ENCODE measurements around the gene GSX1. TPM values are rescaled to one million over a fixed set of nuclear protein-coding genes. Genes with fewer than 3 reads are reported as not detected.

The GSX1 gene
- total RNA-seq, 2 donors from 2014 or later = not detected

DNA sequence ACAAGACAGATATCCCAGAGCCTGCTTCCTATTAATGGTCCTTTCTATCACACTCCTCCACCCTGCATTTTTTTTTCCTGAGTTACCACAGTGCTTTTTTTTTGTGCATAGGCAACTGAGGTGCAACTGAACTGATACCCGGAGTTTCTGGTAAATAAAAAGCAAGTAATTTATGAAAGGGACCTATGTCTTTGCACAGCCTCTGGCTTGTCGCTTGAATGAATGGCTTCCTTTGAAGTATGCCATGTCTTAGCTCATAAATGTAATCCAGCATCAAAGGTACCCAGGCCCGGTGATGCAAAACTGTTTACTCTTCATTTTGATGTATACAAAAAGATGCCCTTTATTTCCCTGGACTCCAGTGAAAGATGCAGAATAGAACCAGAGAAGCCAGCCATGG is 31.8 kb downstream of the GSX1 start:
- ATAC-seq = no peak
- intact Hi-C loops (cut with DNase I, micrococcal nuclease) = loop anchor here in 1 of 2 donors (10.0 kb wide), 1 partner anchor 459 kb away; no protein-coding TSS in a partner anchor
- DNase-seq = no peak

- intact Hi-C loops (cut with DNase I, micrococcal nuclease) = loop anchor here (5.0 to 10.0 kb wide), 4 partner anchors 157 to 460 kb away; no protein-coding TSS in a partner anchor
- ATAC-seq = no peak
- DNase-seq = no peak
These were observed 32.8 kb downstream of the GSX1 start for GRCh38 chr13:27825072-27825471.

- ATAC-seq (peak; percentile 85), DNase-seq (peak; percentile 73 to 84)
- intact Hi-C loops (cut with DNase I, micrococcal nuclease) = loop anchor here (2.0 to 10.0 kb wide), 5 partner anchors 156 to 462 kb away; no protein-coding TSS in a partner anchor
These were observed 34.4 kb downstream of the GSX1 start for GRCh38 chr13:27826379-27827353.

DNA sequence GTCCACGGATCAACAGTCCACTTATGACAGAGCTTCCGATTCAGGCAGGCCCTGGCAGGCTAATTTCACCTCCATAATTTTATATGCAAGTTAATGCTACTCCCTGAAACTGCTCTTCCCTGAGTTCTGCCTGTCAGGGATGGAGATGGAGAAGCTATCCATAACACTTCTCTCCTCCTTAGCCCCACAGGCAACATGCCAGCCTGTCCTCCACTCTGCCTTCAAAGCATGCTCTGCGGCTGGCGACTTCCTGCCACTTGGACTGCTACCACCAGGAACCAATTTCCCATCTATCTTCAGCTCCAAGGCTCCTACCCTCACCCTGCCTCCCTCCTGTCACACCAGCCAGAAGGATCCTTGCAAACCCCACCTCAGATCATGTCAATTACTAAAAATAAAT is 35.4 kb downstream of the GSX1 start:
- DNase-seq = no peak
- intact Hi-C loops (cut with DNase I, micrococcal nuclease) = loop anchor here (2.0 to 10.0 kb wide), 5 partner anchors 155 to 463 kb away; no protein-coding TSS in a partner anchor
- no peak for ATAC-seq

GRCh38 chr13:27830010-27830409 is 37.7 kb downstream of the GSX1 start:
- intact Hi-C loops (cut with DNase I, micrococcal nuclease) = loop anchor here in 1 of 2 donors (10.0 kb wide), 1 partner anchor 125 kb away; no protein-coding TSS in a partner anchor
- peak; percentile 76 for ATAC-seq
- peak; percentile 50 to 73 for DNase-seq

DNA sequence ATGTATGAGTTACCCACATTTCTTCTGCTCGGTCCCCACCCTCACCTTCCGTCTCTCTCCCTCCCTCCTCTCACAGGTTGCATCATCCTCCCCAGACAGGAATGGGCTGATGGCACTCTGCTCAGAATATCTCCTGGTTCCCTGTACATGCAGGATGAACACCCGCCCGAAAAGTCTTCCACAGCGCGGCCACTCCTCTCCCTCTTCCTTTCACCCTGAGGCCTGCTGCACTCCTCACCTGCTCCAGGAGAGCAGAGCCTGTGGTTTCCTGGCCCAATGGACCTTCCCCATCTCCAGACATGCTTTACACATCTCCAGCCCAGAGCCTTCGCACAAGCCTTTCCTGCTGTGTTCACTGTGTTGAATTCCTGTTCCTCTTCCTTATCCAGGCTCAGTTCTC is 40.9 kb downstream of the GSX1 start:
- DNase-seq = no peak
- no peak for ATAC-seq
- intact Hi-C loops (cut with DNase I, micrococcal nuclease) = loop anchor here in 1 of 2 donors (10.0 kb wide), 1 partner anchor 122 kb away; no protein-coding TSS in a partner anchor

GRCh38 chr13:27834095-27834494 is 41.8 kb downstream of the GSX1 start:
- ATAC-seq (no peak), DNase-seq (no peak)
- intact Hi-C loops (cut with DNase I, micrococcal nuclease) = loop anchor here in 1 of 2 donors (10.0 kb wide), 1 partner anchor 121 kb away; no protein-coding TSS in a partner anchor

GRCh38 chr13:27835799-27836198 is 43.5 kb downstream of the GSX1 start:
- ATAC-seq (no peak), DNase-seq (no peak)
- intact Hi-C loops (cut with DNase I, micrococcal nuclease) = loop anchor here in 1 of 2 donors (10.0 kb wide), 1 partner anchor 119 kb away; no protein-coding TSS in a partner anchor

DNA sequence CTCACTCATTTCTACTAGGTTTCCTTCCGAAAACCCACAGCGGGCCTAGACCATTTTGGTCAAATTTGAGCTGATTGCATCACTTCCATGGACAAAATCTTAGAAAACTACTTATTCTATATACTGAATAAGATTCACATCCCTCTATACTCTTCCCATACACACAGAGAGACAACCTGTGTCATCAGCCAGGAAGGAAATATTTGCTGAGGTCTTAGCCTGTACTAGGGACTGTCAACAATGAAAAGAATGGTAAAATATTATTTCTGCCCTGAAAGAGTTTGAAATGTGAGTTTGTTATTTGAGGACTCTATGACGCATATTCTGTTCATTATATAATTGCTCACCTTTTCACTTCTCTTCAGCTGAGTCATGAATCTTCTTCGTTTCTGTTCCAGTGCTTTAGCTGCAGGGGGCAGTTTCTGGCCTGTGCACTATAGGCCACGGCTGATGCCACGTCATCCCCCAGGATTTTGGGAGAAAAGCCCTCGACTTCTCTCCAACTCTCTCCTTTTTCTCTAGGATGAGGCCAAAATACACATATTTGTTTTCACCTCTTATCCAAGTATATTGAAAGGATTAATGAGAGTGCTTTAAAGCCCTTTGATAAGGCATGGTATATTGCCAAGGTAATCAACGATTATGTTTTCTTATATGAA is 47.7 kb downstream of the GSX1 start:
- intact Hi-C loops (cut with DNase I, micrococcal nuclease) = loop anchor here in 1 of 2 donors (10.0 kb wide), 1 partner anchor 115 kb away; no protein-coding TSS in a partner anchor
- no peak for ATAC-seq
- no peak for DNase-seq

DNA sequence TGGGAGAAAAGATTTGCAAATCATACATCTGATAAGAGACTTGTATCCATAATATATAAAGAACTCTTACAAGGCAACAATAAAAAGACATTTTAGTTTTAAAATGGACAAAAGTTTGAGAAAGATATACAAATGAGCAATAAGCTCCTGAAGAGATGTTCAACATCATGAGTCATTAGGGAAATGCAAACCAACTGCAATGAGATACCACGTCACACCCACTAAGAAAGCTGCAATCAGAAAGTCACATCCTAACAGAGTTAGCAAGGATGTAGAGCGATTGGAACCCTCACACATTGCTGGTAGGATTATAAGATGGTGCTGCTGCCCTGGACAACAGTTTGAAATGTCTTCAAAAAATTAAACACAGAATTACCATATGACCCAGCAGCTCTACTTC is 50.3 kb downstream of the GSX1 start:
- DNase-seq (no peak), ATAC-seq (no peak)
- intact Hi-C loops (cut with DNase I, micrococcal nuclease) = no loop called here

Other genes with a start within 250 kb of the GSX1 start
- gene LNX2, start 172.0 kb upstream of the GSX1 start, total RNA-seq = 10 to 100 TPM; 26.1 to 36.4 TPM
- gene POLR1D, start 170.6 kb upstream of the GSX1 start, total RNA-seq = 100 to 1,000 TPM in 1 of 2 donors, 10 to 100 TPM in 1; 95.5 to 101 TPM
- under 1 TPM; 0.67 to 0.76 TPM for gene PDX1, start 127.5 kb downstream of the GSX1 start, total RNA-seq
- 100 to 1,000 TPM; 266 to 293 TPM for gene CDX2, start 176.8 kb downstream of the GSX1 start, total RNA-seq
- 10 to 100 TPM; 44.8 to 46.4 TPM for gene URAD, start 196.2 kb downstream of the GSX1 start, total RNA-seq

Measured in left colon (tissue), 2 donors.